K562 (cell line): ENCODE results near the gene IDI1. TPM values are rescaled to one million over a fixed set of nuclear protein-coding genes. Genes with fewer than 3 reads are reported as not detected.

Experiments
- ATAC-seq: fragments of 200-7000 bp; cut with Tn5 transposase; 3 replicates; pipeline ENCODE4 v1.9.1; 2020; ENCODE audit warnings: moderate library complexity
- BruUV-seq: library from RNA; stranded (reverse); fragments of 400-500 nt; replicated peaks from 2 replicates; lab custom pipeline; 2021; lab: Mats Ljungman, UMichigan
- CTCF ChIA-PET: fragments of 300-600 bp; formaldehyde crosslinking; extraction: SDS; loops from one replicate; lab custom pipeline; 2021; ENCODE audit warnings: low intra/inter-chr PET ratio; lab: Yijun Ruan, JAX
- POLR2A ChIA-PET: fragments of 300-600, 350-650 bp; sonication (Branson Sonifier 250); formaldehyde crosslinking; extraction: SDS; loops from one replicate; lab custom pipeline; 2021; ENCODE audit warnings: antibody characterized with exemption, inconsistent platforms; lab: Yijun Ruan, JAX
- DNase-seq, 4 experiments: peaks; one replicate each; pipeline versions ENCODE4 v3.0.0 to v3.0.0-alpha.2; 2011 to 2018; ENCODE audit warnings: low spot score in 3 of 4, mixed read lengths in 3 of 4; ENCODE audit errors: extremely low read depth in 1 of 4
- FAIRE-seq: peaks from 2 replicates; lab custom pipeline; 2011; peaks lifted over from hg19 to GRCh38; lab: Jason Lieb, UNC
- H2AFZ ChIP-seq: 2 replicates; pipeline ENCODE4 v1.6.0; 2011; ENCODE audit warnings: low read depth, low read length, control low read depth, inconsistent platforms
- H3K27ac ChIP-seq: fragments of 200-600 bp; 3 replicates; pipeline ENCODE4 v1.8.0; 2011; ENCODE audit warnings: low read depth, mild to moderate bottlenecking, control low read depth, inconsistent platforms, low read length, moderate library complexity, mixed read lengths; ENCODE audit errors: extremely low read depth
- H3K27me3 ChIP-seq, 2 experiments: fragments of 300-600 bp in 1 of 2; 2 replicates in 1 of 2; 3 replicates in 1 of 2; pipeline versions ENCODE4 v1.6.0 to v1.8.0; 2011; ENCODE audit warnings: inconsistent platforms in 2 of 2, low read length in 2 of 2, mild to moderate bottlenecking in 1 of 2, mixed read lengths in 1 of 2, moderate library complexity in 1 of 2; ENCODE audit not compliant: control insufficient read depth in 2 of 2, insufficient read depth in 2 of 2
- H3K36me3 ChIP-seq: fragments of 300-600 bp; 3 replicates; pipeline ENCODE4 v1.8.0; 2011; ENCODE audit warnings: mild to moderate bottlenecking, low read length, inconsistent platforms; ENCODE audit not compliant: control insufficient read depth, insufficient read depth
- H3K4me1 ChIP-seq, 2 experiments: fragments of 200-600 bp in 1 of 2; replicated peaks in 1 of 2; 2 replicates in 1 of 2; 3 replicates in 1 of 2; pipeline versions ENCODE4 v1.5.1 to v1.8.0; 2011; ENCODE audit warnings: inconsistent platforms in 2 of 2, low read length in 2 of 2, mild to moderate bottlenecking in 1 of 2, mixed read lengths in 1 of 2, moderate library complexity in 1 of 2; ENCODE audit not compliant: control insufficient read depth in 2 of 2, insufficient read depth in 2 of 2
- H3K4me2 ChIP-seq: 2 replicates; pipeline ENCODE4 v1.6.1; 2011; ENCODE audit warnings: low read length, control low read depth, inconsistent platforms, mixed read lengths; ENCODE audit not compliant: insufficient read depth
- H3K4me3 ChIP-seq: fragments of 200-600 bp; sonication (generic), shearing (Covaris generic); 2 replicates; pipeline ENCODE4 v1.5.1; 2016; ENCODE audit warnings: control low read depth, inconsistent platforms
- H3K79me2 ChIP-seq: fragments of 200-600 bp; 3 replicates; pipeline ENCODE4 v1.8.0; 2011; ENCODE audit warnings: low read length, inconsistent platforms; ENCODE audit not compliant: control insufficient read depth, insufficient read depth
- H3K9ac ChIP-seq, 2 experiments: 2 replicates each; pipeline versions ENCODE4 v1.6.0 to v1.6.1; 2011; ENCODE audit warnings: low read depth in 2 of 2, low read length in 2 of 2, control low read depth in 1 of 2, inconsistent platforms in 1 of 2, mild to moderate bottlenecking in 1 of 2, mixed read lengths in 1 of 2; ENCODE audit not compliant: insufficient read depth in 1 of 2
- H3K9me1 ChIP-seq: one replicate; pipeline ENCODE4 v1.6.0; 2011; ENCODE audit warnings: inconsistent platforms, mild to moderate bottlenecking, low read length, moderate library complexity; ENCODE audit not compliant: control insufficient read depth, insufficient read depth
- H3K9me3 ChIP-seq: replicated peaks from 2 replicates; pipeline ENCODE4 v1.5.1; 2011; ENCODE audit warnings: low read depth, low read length, inconsistent platforms; ENCODE audit not compliant: control insufficient read depth, insufficient read depth
- H4K20me1 ChIP-seq: replicated peaks from 2 replicates; pipeline ENCODE4 v1.6.1; 2011; ENCODE audit warnings: low read length, inconsistent platforms, mixed read lengths; ENCODE audit not compliant: control insufficient read depth, insufficient read depth
- ATF7 ChIP-seq: fragments of 450-650 bp; IDR thresholded peaks from 2 replicates; pipeline ENCODE4 v1.7.1; 2014; ENCODE audit warnings: mild to moderate bottlenecking, moderate library complexity
- BACH1 ChIP-seq: fragments of 200-800 bp; sonication (Bioruptor generic); IDR thresholded peaks from 2 replicates; pipeline ENCODE4 v1.6.1; 2016; ENCODE audit warnings: missing genetic modification characterization, missing compliant biosample characterization
- ELF2 ChIP-seq: fragments of 250-450 bp; sonication (Bioruptor Pico); IDR thresholded peaks from 2 replicates; pipeline ENCODE4 v1.5.0; 2021; ENCODE audit warnings: mild to moderate bottlenecking
- JUNB ChIP-seq: fragments of 450-650 bp; formaldehyde crosslinking; conservative IDR thresholded peaks from 2 replicates; pipeline ENCODE4 v1.4.0; 2020; ENCODE audit warnings: mild to moderate bottlenecking
- KDM2B ChIP-seq: fragments of 250-450 bp; sonication (Bioruptor Pico); IDR thresholded peaks from 2 replicates; pipeline ENCODE4 v1.8.0; 2021; ENCODE audit warnings: mild to moderate bottlenecking, moderate library complexity
- NFE2 ChIP-seq: IDR thresholded peaks from 2 replicates; pipeline ENCODE4 v1.6.1; 2014; ENCODE audit warnings: antibody characterized with exemption, low read depth
- NFIX ChIP-seq: fragments of 250-450 bp; sonication (Bioruptor Pico); IDR thresholded peaks from 2 replicates; pipeline ENCODE4 v1.4.0; 2020; ENCODE audit warnings: low read depth, mild to moderate bottlenecking, moderate library complexity
- NONO ChIP-seq, 2 experiments: fragments of 200-400 bp in 1 of 2; fragments of 450-650 bp in 1 of 2; formaldehyde crosslinking in 1 of 2; IDR thresholded peaks; 2 replicates each; pipeline ENCODE4 v1.6.1; 2017; ENCODE audit warnings: low read depth in 2 of 2, mild to moderate bottlenecking in 2 of 2, moderate library complexity in 2 of 2, low read length in 1 of 2
- SOX6 ChIP-seq: fragments of 450-650 bp; IDR thresholded peaks from 2 replicates; pipeline ENCODE4 v1.6.1; 2014; ENCODE audit warnings: mild to moderate bottlenecking
- ZBTB17 ChIP-seq: fragments of 450-650 bp; formaldehyde crosslinking; IDR thresholded peaks from 2 replicates; pipeline ENCODE4 v1.4.0; 2020; ENCODE audit warnings: mild to moderate bottlenecking
- ZNF583 ChIP-seq: fragments of 250-450 bp; sonication (Bioruptor Pico); IDR thresholded peaks from 2 replicates; pipeline ENCODE4 v1.4.0; 2020
- WGBS: fragments of 100-300 bp; shearing (Covaris generic); methylation state at CpG from one replicate; pipeline ENCODE4 v1.1.6; 2016; ENCODE audit warnings: low coverage, mixed read lengths; ENCODE audit not compliant: insufficient coverage; ENCODE audit errors: missing lambda C conversion rate; 5-methylcytosine and 5-hydroxymethylcytosine counted together
- in situ Hi-C: fragments of 300-500 bp; cut with MboI; formaldehyde crosslinking; loops from 4 replicates; pipeline ENCODE4 v1.15.0; 2018; ENCODE audit warnings: inconsistent platforms, mixed read lengths
- intact Hi-C: fragments of 100-400 bp; cut with micrococcal nuclease; formaldehyde crosslinking; loops from 2 replicates; pipeline ENCODE4 v1.14.2; 2022
- polyA plus RNA-seq, 8 experiments: library from polyadenylated mRNA; depleted of rRNA in 4 of 8; stranded (reverse) in 5 of 8; unstranded in 3 of 8; fragments of >200 nt; fragmentation: Nextera tagmentation in 2 of 8; fragmentation: Illumina TruSeq in 1 of 8; extraction: Ambion mirVana in 2 of 8; extraction: Trizol in 1 of 8; gene quantifications; 2 replicates each; pipeline versions ENCODE4 v1.2.1 to v1.2.3, GENCODE V29; 2011 to 2014; ENCODE audit warnings: inconsistent platforms in 1 of 8, missing spikeins in 1 of 8
- total RNA-seq, 7 experiments: library from RNA; depleted of rRNA in 6 of 7; stranded (reverse); fragments of >200 nt in 6 of 7; fragmentation: Illumina TruSeq in 2 of 7; extraction: Trizol in 2 of 7; gene quantifications; 2 replicates each; pipeline versions ENCODE4 v1.2.1 to v1.2.3, GENCODE V29; 2011 to 2021; ENCODE audit warnings: low replicate concordance in 1 of 7
- TF ChIP-seq, protein P1 (sequence below): sonication (generic); formaldehyde crosslinking; IDR thresholded peaks from 2 replicates; pipeline ENCODE4 v1.5.0; 2020; ENCODE audit warnings: missing genetic modification reagents
- TF ChIP-seq, protein P2 (sequence below): fragments of 450-650 bp; IDR thresholded peaks from 2 replicates; pipeline ENCODE4 v1.6.1; 2017; ENCODE audit warnings: antibody characterized with exemption
- TF ChIP-seq, protein P3 (sequence below): sonication (generic); formaldehyde crosslinking; IDR thresholded peaks from 2 replicates; pipeline ENCODE4 v1.8.0; 2022; ENCODE audit warnings: missing genetic modification reagents, mild to moderate bottlenecking, borderline replicate concordance
- TF ChIP-seq, protein P4 (sequence below): fragments of 250-450 bp; sonication (Bioruptor Pico); IDR thresholded peaks from 2 replicates; pipeline ENCODE4 v1.5.0; 2021; ENCODE audit warnings: mild to moderate bottlenecking, borderline replicate concordance

The IDI1 gene
- total and polyA plus RNA-seq, 9 of the 15 experiments (the other 6 are each of a cell fraction or from before 2014, with no cell fraction given): 70.0 to 265 (median 119) TPM

DNA sequence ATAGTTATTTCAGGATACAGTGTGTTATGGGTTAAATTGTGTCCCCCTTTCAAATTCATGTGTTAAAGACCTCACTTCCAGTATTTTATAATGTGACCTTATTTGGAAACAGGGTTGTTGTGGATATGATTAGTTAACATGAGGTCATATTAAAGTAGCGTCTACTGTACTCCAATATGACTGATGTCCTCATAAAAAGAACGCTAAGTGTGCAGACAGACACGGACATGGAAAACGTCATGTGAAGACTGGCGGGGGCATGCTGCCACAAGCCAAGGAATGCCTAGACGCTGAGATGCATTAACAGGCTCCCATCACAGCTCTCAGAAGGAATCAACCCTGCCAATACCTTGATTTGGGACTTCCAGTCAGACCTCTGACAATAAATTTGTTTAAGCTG, 5.8 kb upstream of the IDI1 start:
- ChIA-PET CTCF (no interaction called here), POLR2A (no interaction called here)
- Histone ChIP-seq H3K36me3 (peaks cover 56% of the 10 kb centered on the region), H3K9me3 (no peaks in the 10 kb centered on the region), H2AFZ (no peak overlapping the region), H3K27ac (no peak overlapping the region), H3K4me3 (peak overlapping the region; percentile 94; the same call in 1 of the 2 replicates), H3K4me2 (peak overlapping the region; percentile 38), H3K4me1 (peaks cover 12 to 24% of the 10 kb centered on the region in 2 experiments; a peak in 4 of 5 replicates), H3K79me2 (peaks cover 85% of the 10 kb centered on the region), H3K9ac (peak overlapping the region in 1 of 2 experiments; percentile 86; a peak in 2 of 4 replicates), H3K27me3 (no peaks in the 10 kb centered on the region), H4K20me1 (peaks cover 11% of the 10 kb centered on the region), H3K9me1 (no peaks in the 10 kb centered on the region)
- FAIRE-seq: no peak
- TF ChIP-seq NFIX (no peak), BACH1 (tag) (no peak), SOX6 (no peak), ELF2 (CRISPR knock-in tag) (no peak), ZBTB17 (CRISPR knock-in tag) (no peak), ZNF583 (CRISPR knock-in tag) (no peak), NFE2 (no peak), NONO (IDR thresholded peaks at IDR 0.05; ENCODE audit: low read depth in 2 of 2, low read length in 1 of 2) (no peak), ATF7 (no peak), KDM2B (CRISPR knock-in tag) (no peak), JUNB (no peak)
- TF ChIP-seq, protein P1, sequence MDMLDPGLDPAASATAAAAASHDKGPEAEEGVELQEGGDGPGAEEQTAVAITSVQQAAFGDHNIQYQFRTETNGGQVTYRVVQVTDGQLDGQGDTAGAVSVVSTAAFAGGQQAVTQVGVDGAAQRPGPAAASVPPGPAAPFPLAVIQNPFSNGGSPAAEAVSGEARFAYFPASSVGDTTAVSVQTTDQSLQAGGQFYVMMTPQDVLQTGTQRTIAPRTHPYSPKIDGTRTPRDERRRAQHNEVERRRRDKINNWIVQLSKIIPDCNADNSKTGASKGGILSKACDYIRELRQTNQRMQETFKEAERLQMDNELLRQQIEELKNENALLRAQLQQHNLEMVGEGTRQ (CRISPR knock-in tag): no peak
- TF ChIP-seq, protein P2, sequence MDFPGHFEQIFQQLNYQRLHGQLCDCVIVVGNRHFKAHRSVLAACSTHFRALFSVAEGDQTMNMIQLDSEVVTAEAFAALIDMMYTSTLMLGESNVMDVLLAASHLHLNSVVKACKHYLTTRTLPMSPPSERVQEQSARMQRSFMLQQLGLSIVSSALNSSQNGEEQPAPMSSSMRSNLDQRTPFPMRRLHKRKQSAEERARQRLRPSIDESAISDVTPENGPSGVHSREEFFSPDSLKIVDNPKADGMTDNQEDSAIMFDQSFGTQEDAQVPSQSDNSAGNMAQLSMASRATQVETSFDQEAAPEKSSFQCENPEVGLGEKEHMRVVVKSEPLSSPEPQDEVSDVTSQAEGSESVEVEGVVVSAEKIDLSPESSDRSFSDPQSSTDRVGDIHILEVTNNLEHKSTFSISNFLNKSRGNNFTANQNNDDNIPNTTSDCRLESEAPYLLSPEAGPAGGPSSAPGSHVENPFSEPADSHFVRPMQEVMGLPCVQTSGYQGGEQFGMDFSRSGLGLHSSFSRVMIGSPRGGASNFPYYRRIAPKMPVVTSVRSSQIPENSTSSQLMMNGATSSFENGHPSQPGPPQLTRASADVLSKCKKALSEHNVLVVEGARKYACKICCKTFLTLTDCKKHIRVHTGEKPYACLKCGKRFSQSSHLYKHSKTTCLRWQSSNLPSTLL: no peak
- TF ChIP-seq, protein P3, sequence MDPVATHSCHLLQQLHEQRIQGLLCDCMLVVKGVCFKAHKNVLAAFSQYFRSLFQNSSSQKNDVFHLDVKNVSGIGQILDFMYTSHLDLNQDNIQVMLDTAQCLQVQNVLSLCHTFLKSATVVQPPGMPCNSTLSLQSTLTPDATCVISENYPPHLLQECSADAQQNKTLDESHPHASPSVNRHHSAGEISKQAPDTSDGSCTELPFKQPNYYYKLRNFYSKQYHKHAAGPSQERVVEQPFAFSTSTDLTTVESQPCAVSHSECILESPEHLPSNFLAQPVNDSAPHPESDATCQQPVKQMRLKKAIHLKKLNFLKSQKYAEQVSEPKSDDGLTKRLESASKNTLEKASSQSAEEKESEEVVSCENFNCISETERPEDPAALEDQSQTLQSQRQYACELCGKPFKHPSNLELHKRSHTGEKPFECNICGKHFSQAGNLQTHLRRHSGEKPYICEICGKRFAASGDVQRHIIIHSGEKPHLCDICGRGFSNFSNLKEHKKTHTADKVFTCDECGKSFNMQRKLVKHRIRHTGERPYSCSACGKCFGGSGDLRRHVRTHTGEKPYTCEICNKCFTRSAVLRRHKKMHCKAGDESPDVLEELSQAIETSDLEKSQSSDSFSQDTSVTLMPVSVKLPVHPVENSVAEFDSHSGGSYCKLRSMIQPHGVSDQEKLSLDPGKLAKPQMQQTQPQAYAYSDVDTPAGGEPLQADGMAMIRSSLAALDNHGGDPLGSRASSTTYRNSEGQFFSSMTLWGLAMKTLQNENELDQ: no peak
- TF ChIP-seq, protein P4, sequence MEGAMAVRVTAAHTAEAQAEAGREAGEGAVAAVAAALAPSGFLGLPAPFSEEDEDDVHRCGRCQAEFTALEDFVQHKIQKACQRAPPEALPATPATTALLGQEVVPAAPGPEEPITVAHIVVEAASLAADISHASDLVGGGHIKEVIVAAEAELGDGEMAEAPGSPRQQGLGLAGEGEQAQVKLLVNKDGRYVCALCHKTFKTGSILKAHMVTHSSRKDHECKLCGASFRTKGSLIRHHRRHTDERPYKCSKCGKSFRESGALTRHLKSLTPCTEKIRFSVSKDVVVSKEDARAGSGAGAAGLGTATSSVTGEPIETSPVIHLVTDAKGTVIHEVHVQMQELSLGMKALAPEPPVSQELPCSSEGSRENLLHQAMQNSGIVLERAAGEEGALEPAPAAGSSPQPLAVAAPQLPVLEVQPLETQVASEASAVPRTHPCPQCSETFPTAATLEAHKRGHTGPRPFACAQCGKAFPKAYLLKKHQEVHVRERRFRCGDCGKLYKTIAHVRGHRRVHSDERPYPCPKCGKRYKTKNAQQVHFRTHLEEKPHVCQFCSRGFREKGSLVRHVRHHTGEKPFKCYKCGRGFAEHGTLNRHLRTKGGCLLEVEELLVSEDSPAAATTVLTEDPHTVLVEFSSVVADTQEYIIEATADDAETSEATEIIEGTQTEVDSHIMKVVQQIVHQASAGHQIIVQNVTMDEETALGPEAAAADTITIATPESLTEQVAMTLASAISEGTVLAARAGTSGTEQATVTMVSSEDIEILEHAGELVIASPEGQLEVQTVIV (CRISPR knock-in tag): no peak
- in situ Hi-C loops: no loop called here
- no peak for DNase-seq
- 66% methylated on average over 6 of the region's 6 CpGs for WGBS
- TSS peak; percentile 47 for BruUV-seq
- ATAC-seq: no peak
- intact Hi-C loops: loop anchor here (10.0 kb wide), 1 partner anchor 120 kb away; the partner anchor contains the start of gene LARP4B
